HepG2 (cell line): ENCODE measurements around the gene ANXA5. TPM values are rescaled to one million over a fixed set of nuclear protein-coding genes. Genes with fewer than 3 reads are reported as not detected.

Source experiments
- ATAC-seq: fragments of 200-7000 bp; cut with Tn5 transposase; 3 replicates; pipeline ENCODE4 v1.9.1; 2020; ENCODE audit warnings: mild to moderate bottlenecking, moderate library complexity
- BruUV-seq: library from RNA; stranded (reverse); fragments of 400-500 nt; replicated peaks from 2 replicates; lab custom pipeline; 2021; lab: Mats Ljungman, UMichigan
- CTCF ChIA-PET: fragments of 300-600 bp; formaldehyde crosslinking; extraction: SDS; loops from one replicate; lab custom pipeline; 2021; ENCODE audit warnings: low total read pairs, inconsistent platforms, low intra/inter-chr PET ratio; lab: Yijun Ruan, JAX
- POLR2A ChIA-PET: fragments of 350-600 bp; sonication (Branson Sonifier 250); formaldehyde crosslinking; loops from one replicate; lab custom pipeline; 2020; ENCODE audit warnings: antibody characterized with exemption, inconsistent platforms; lab: Yijun Ruan, JAX
- DNase-seq: peaks from one replicate; pipeline ENCODE4 v3.0.0-alpha.2; 2015; ENCODE audit warnings: low spot score
- FAIRE-seq: peaks from 3 replicates; lab custom pipeline; 2011; peaks lifted over from hg19 to GRCh38; lab: Jason Lieb, UNC
- H2AFZ ChIP-seq: one replicate; pipeline ENCODE4 v1.6.1; 2011; ENCODE audit warnings: low read length, inconsistent platforms
- H3K27ac ChIP-seq: fragments of 300-600 bp; 3 replicates; pipeline ENCODE4 v1.8.0; 2011; ENCODE audit warnings: mixed run types, mild to moderate bottlenecking, mixed read lengths, low read length, inconsistent platforms; ENCODE audit not compliant: insufficient read depth; ENCODE audit errors: extremely low read length
- H3K27me3 ChIP-seq, 2 experiments: fragments of 200-600 bp in 1 of 2; 2 replicates in 1 of 2; 3 replicates in 1 of 2; pipeline versions ENCODE4 v1.6.0 to v1.8.0; 2011; ENCODE audit warnings: low read length in 2 of 2, mild to moderate bottlenecking in 2 of 2, moderate library complexity in 2 of 2, inconsistent platforms in 1 of 2; ENCODE audit not compliant: insufficient read depth in 2 of 2, control insufficient read depth in 1 of 2
- H3K36me3 ChIP-seq, 2 experiments: fragments of 200-600 bp in 1 of 2; replicated peaks in 1 of 2; 2 replicates in 1 of 2; 3 replicates in 1 of 2; pipeline versions ENCODE4 v1.5.1 to v1.8.0; 2011; ENCODE audit warnings: low read length in 2 of 2, inconsistent platforms in 1 of 2; ENCODE audit not compliant: insufficient read depth in 2 of 2, control insufficient read depth in 1 of 2
- H3K4me1 ChIP-seq: 2 replicates; pipeline ENCODE4 v1.5.1; 2012; ENCODE audit warnings: low read length, inconsistent platforms; ENCODE audit not compliant: insufficient read depth
- H3K4me2 ChIP-seq: 2 replicates; pipeline ENCODE4 v1.6.0; 2011; ENCODE audit warnings: low read depth, low read length, inconsistent platforms
- H3K4me3 ChIP-seq, 3 experiments: fragments of 200-600 bp in 1 of 3; sonication (generic), shearing (Covaris generic) in 1 of 3; replicated peaks in 1 of 3; 2 replicates each; pipeline ENCODE4 v1.5.1; 2011 to 2016; ENCODE audit warnings: low read length in 3 of 3, inconsistent platforms in 2 of 3, low read depth in 2 of 3, mild to moderate bottlenecking in 2 of 3, control low read depth in 1 of 3, mixed read lengths in 1 of 3; ENCODE audit not compliant: insufficient read depth in 1 of 3
- H3K79me2 ChIP-seq: one replicate; pipeline ENCODE4 v1.6.1; 2011; ENCODE audit warnings: low read length, inconsistent platforms; ENCODE audit not compliant: insufficient read depth
- H3K9ac ChIP-seq: 2 replicates; pipeline ENCODE4 v1.6.0; 2011; ENCODE audit warnings: mild to moderate bottlenecking, low read depth, low read length, inconsistent platforms; ENCODE audit not compliant: insufficient read depth
- H3K9me3 ChIP-seq: 2 replicates; pipeline ENCODE4 v1.5.1; 2012; ENCODE audit warnings: mild to moderate bottlenecking, low read length
- H4K20me1 ChIP-seq: 2 replicates; pipeline ENCODE4 v1.6.0; 2011; ENCODE audit warnings: inconsistent platforms, mild to moderate bottlenecking, low read length, moderate library complexity; ENCODE audit not compliant: insufficient read depth
- CBX5 ChIP-seq: sonication (generic); formaldehyde crosslinking; IDR thresholded peaks from 2 replicates; pipeline ENCODE4 v1.4.0; 2020; ENCODE audit warnings: missing genetic modification reagents, borderline replicate concordance
- ELF3 ChIP-seq: IDR thresholded peaks from 2 replicates; pipeline ENCODE4 v1.6.1; 2016; ENCODE audit warnings: missing genetic modification reagents, missing compliant biosample characterization
- FOXA3 ChIP-seq: IDR thresholded peaks from 2 replicates; pipeline ENCODE4 v1.6.1; 2016; ENCODE audit warnings: missing genetic modification reagents, missing compliant biosample characterization
- GPBP1L1 ChIP-seq: sonication (generic); formaldehyde crosslinking; IDR thresholded peaks from 2 replicates; pipeline ENCODE4 v1.5.0; 2020; ENCODE audit warnings: mild to moderate bottlenecking, missing genetic modification reagents
- MLLT10 ChIP-seq: sonication (generic); formaldehyde crosslinking; IDR thresholded peaks from 2 replicates; pipeline ENCODE4 v1.4.0; 2020; ENCODE audit warnings: missing genetic modification reagents
- SP4 ChIP-seq: sonication (generic); formaldehyde crosslinking; IDR thresholded peaks from 2 replicates; pipeline ENCODE4 v1.8.1; 2023; ENCODE audit warnings: mild to moderate bottlenecking, missing genetic modification reagents
- SSRP1 ChIP-seq: IDR thresholded peaks from 2 replicates; pipeline ENCODE4 v1.6.1; 2016; ENCODE audit warnings: control low read depth
- TBX3 ChIP-seq: fragments of 450-650 bp; IDR thresholded peaks from 2 replicates; pipeline ENCODE4 v1.6.1; 2017; ENCODE audit warnings: antibody characterized with exemption, mild to moderate bottlenecking, inconsistent platforms, borderline replicate concordance
- TOE1 ChIP-seq: sonication (generic); formaldehyde crosslinking; IDR thresholded peaks from 2 replicates; pipeline ENCODE4 v1.4.0; 2020; ENCODE audit warnings: mild to moderate bottlenecking, missing genetic modification reagents
- TOPORS ChIP-seq: sonication (generic); formaldehyde crosslinking; IDR thresholded peaks from 2 replicates; pipeline ENCODE4 v1.8.0; 2023; ENCODE audit warnings: mild to moderate bottlenecking, missing genetic modification reagents
- ZFP62 ChIP-seq: sonication (generic); formaldehyde crosslinking; IDR thresholded peaks from 2 replicates; pipeline ENCODE4 v1.4.0; 2020; ENCODE audit warnings: missing genetic modification reagents
- ZNF292 ChIP-seq: sonication (generic); formaldehyde crosslinking; IDR thresholded peaks from 2 replicates; pipeline ENCODE4 v1.8.1; 2022; ENCODE audit warnings: mild to moderate bottlenecking, low read depth, missing genetic modification reagents, borderline replicate concordance
- ZNF317 ChIP-seq: sonication (generic); formaldehyde crosslinking; IDR thresholded peaks from 2 replicates; pipeline ENCODE4 v1.5.0; 2020; ENCODE audit warnings: mild to moderate bottlenecking, missing genetic modification reagents
- ZNF326 ChIP-seq: sonication (generic); formaldehyde crosslinking; IDR thresholded peaks from 2 replicates; pipeline ENCODE4 v1.4.0; 2020; ENCODE audit warnings: missing genetic modification reagents, borderline replicate concordance
- ZNF678 ChIP-seq: sonication (generic); formaldehyde crosslinking; IDR thresholded peaks from 2 replicates; pipeline ENCODE4 v1.4.0; 2020; ENCODE audit warnings: mild to moderate bottlenecking, missing genetic modification reagents
- ZNF784 ChIP-seq: sonication (generic); formaldehyde crosslinking; IDR thresholded peaks from 2 replicates; pipeline ENCODE4 v1.5.1; 2020; ENCODE audit warnings: missing genetic modification reagents, mild to moderate bottlenecking, borderline replicate concordance
- WGBS: methylation state at CpG from one replicate; pipeline ENCODE4 v1.1.6; 2017; ENCODE audit warnings: low lambda C conversion rate; 5-methylcytosine and 5-hydroxymethylcytosine counted together
- in situ Hi-C: cut with HindIII; loops from 2 replicates; pipeline ENCODE4 v1.10.0; 2017; ENCODE audit warnings: low pct_unique_long_range_greater_than_20kb; ENCODE audit not compliant: extremely low pct_ligation_motif_present
- intact Hi-C: fragments of 100-400 bp; cut with micrococcal nuclease; formaldehyde crosslinking; loops from one replicate; pipeline ENCODE4 v1.10.0; 2022; ENCODE audit not compliant: unreplicated experiment
- polyA plus RNA-seq, 8 experiments: library from polyadenylated mRNA; depleted of rRNA in 3 of 8; stranded (reverse) in 7 of 8; unstranded in 1 of 8; fragments of >200 nt; fragmentation: Illumina TruSeq in 4 of 8; extraction: Trizol in 4 of 8; gene quantifications; 2 replicates each; pipeline versions ENCODE4 v1.2.1 to v1.2.3, GENCODE V29; 2011 to 2016; ENCODE audit warnings: low read depth in 4 of 8, missing spikeins in 1 of 8, mixed read lengths in 1 of 8; ENCODE audit not compliant: insufficient read depth in 1 of 8
- total RNA-seq, 5 experiments: library from RNA; depleted of rRNA; stranded (reverse); fragments of >200 nt; fragmentation: Illumina TruSeq; extraction: Trizol; gene quantifications; 2 replicates each; pipeline ENCODE4 v1.2.3, GENCODE V29; 2016; ENCODE audit warnings: low read depth in 1 of 5
- TF ChIP-seq, protein P1 (sequence below): sonication (generic); formaldehyde crosslinking; IDR thresholded peaks from 2 replicates; pipeline ENCODE4 v1.4.0; 2020; ENCODE audit warnings: mild to moderate bottlenecking, missing genetic modification reagents, borderline replicate concordance

Gene ANXA5
- total and polyA plus RNA-seq, 2 of the 13 experiments (the other 11 are each of a cell fraction or from before 2014, with no cell fraction given): 209 to 342 TPM

- no peak overlapping the region for H3K4me2 ChIP-seq
- H4K20me1 ChIP-seq: no peaks in the 10 kb centered on the region
- ATAC-seq: no peak
- in situ Hi-C loops: loop anchor here (10.0 kb wide), 1 partner anchor 360 kb away; no protein-coding TSS in a partner anchor
- no peak for FAIRE-seq
- no peak for DNase-seq
- no peaks in the 10 kb centered on the region for H3K79me2 ChIP-seq
- WGBS: 0% methylated on average over 1 of the region's 1 CpG
- intact Hi-C loops: loop anchor here (10.0 kb wide), 1 partner anchor 540 kb away; no protein-coding TSS in a partner anchor
- H3K4me1 ChIP-seq: no peaks in the 10 kb centered on the region
- H3K9ac ChIP-seq: no peak overlapping the region
- no peaks in the 10 kb centered on the region for H3K9me3 ChIP-seq
- H2AFZ ChIP-seq: no peak overlapping the region
- CTCF ChIA-PET: no interaction called here
- 0 out of 5 replicates have a peak, but pooled peaks cover 0 to 2% of the 10 kb centered on the region in 2 experiments for H3K27me3 ChIP-seq
- no peaks in the 10 kb centered on the region for H3K36me3 ChIP-seq
- TF ChIP-seq ELF3 (CRISPR knock-in tag): no peak
- no peak for TF ChIP-seq ZNF784
- no peak for TF ChIP-seq TBX3
- TF ChIP-seq ZFP62: no peak
- no peak for TF ChIP-seq TOE1 (CRISPR knock-in tag)
- no peak for TF ChIP-seq TOPORS (CRISPR knock-in tag)
- no peak for TF ChIP-seq GPBP1L1 (CRISPR knock-in tag)
- TF ChIP-seq, protein P1, sequence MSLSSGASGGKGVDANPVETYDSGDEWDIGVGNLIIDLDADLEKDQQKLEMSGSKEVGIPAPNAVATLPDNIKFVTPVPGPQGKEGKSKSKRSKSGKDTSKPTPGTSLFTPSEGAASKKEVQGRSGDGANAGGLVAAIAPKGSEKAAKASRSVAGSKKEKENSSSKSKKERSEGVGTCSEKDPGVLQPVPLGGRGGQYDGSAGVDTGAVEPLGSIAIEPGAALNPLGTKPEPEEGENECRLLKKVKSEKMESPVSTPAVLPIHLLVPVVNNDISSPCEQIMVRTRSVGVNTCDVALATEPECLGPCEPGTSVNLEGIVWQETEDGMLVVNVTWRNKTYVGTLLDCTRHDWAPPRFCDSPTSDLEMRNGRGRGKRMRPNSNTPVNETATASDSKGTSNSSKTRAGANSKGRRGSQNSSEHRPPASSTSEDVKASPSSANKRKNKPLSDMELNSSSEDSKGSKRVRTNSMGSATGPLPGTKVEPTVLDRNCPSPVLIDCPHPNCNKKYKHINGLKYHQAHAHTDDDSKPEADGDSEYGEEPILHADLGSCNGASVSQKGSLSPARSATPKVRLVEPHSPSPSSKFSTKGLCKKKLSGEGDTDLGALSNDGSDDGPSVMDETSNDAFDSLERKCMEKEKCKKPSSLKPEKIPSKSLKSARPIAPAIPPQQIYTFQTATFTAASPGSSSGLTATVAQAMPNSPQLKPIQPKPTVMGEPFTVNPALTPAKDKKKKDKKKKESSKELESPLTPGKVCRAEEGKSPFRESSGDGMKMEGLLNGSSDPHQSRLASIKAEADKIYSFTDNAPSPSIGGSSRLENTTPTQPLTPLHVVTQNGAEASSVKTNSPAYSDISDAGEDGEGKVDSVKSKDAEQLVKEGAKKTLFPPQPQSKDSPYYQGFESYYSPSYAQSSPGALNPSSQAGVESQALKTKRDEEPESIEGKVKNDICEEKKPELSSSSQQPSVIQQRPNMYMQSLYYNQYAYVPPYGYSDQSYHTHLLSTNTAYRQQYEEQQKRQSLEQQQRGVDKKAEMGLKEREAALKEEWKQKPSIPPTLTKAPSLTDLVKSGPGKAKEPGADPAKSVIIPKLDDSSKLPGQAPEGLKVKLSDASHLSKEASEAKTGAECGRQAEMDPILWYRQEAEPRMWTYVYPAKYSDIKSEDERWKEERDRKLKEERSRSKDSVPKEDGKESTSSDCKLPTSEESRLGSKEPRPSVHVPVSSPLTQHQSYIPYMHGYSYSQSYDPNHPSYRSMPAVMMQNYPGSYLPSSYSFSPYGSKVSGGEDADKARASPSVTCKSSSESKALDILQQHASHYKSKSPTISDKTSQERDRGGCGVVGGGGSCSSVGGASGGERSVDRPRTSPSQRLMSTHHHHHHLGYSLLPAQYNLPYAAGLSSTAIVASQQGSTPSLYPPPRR (CRISPR knock-in tag): no peak
- TF ChIP-seq ZNF326: no peak
- TF ChIP-seq CBX5 (CRISPR knock-in tag): no peak
- no peak for TF ChIP-seq ZNF678 (CRISPR knock-in tag)
- no peak for TF ChIP-seq FOXA3 (CRISPR knock-in tag)
- TF ChIP-seq SSRP1 (CRISPR knock-in tag): no peak
- no peak for TF ChIP-seq SP4 (CRISPR knock-in tag)
- no peak for TF ChIP-seq MLLT10 (CRISPR knock-in tag)
- TF ChIP-seq ZNF292 (CRISPR knock-in tag): no peak
- TF ChIP-seq ZNF317 (CRISPR knock-in tag): no peak
- TF ChIP-seq, all 625 proteins: peak for 0
- POLR2A ChIA-PET: no interaction called here
- no peak overlapping the region for H3K27ac ChIP-seq
- H3K4me3 ChIP-seq: no peak overlapping the region
- BruUV-seq: no TSS peak
Observed at GRCh38 chr4:121734571-121734970, 37.8 kb upstream of the ANXA5 start.
